H1 (cell line): ENCODE data around the gene RABGAP1. TPM values are rescaled to one million over a fixed set of nuclear protein-coding genes. Genes with fewer than 3 reads are reported as not detected.

Experiments used
- CHD2 ChIP-seq: IDR thresholded peaks from 2 replicates; pipeline ENCODE4 v1.6.1; 2012; ENCODE audit warnings: low read length, improper control_type of control experiment
- JUN ChIP-seq: IDR thresholded peaks from 2 replicates; pipeline ENCODE4 v1.6.1; 2011; ENCODE audit warnings: low read depth, mild to moderate bottlenecking, improper control_type of control experiment, low read length
- NANOG ChIP-seq: IDR thresholded peaks from 2 replicates; pipeline ENCODE4 v1.6.1; 2011; ENCODE audit warnings: low read length, low read depth, mild to moderate bottlenecking, inconsistent platforms; ENCODE audit not compliant: insufficient read depth, poor library complexity, severe bottlenecking
- RAD21 ChIP-seq, 2 experiments: IDR thresholded peaks in 1 of 2; conservative IDR thresholded peaks in 1 of 2; 2 replicates each; pipeline ENCODE4 v1.6.1; 2011; ENCODE audit warnings: low read depth in 2 of 2, low read length in 2 of 2, improper control_type of control experiment in 1 of 2, inconsistent platforms in 1 of 2, mild to moderate bottlenecking in 1 of 2, moderate library complexity in 1 of 2
- RBBP5 ChIP-seq: IDR thresholded peaks from 2 replicates; pipeline ENCODE4 v1.7.1; 2012; ENCODE audit warnings: low read depth, mild to moderate bottlenecking, inconsistent platforms, low read length, moderate library complexity, borderline replicate concordance
- polyA plus RNA-seq, 7 experiments: library from polyadenylated mRNA; depleted of rRNA in 3 of 7; stranded (reverse) in 5 of 7; unstranded in 2 of 7; fragments of >200 nt in 5 of 7; fragments of 200-250 nt in 2 of 7; gene quantifications; 1 replicate in 5 of 7; 2 replicates in 1 of 7; 4 replicates in 1 of 7; pipeline versions ENCODE4 v1.2.1 to v1.2.3, GENCODE V29; 2011 to 2013; ENCODE audit warnings: missing spikeins in 2 of 7, mixed read lengths in 2 of 7
- total RNA-seq: library from RNA; stranded (reverse); fragmentation: NEBNext Ultra II Directional; extraction: Animal tissue kit (Norgen Biotek cat#: 25700); gene quantifications from 2 replicates; pipeline ENCODE4 v1.2.1, GENCODE V29; 2021

RABGAP1 gene
- total and polyA plus RNA-seq, 2 of the 8 experiments (the other 6 are each of a cell fraction or from before 2014, with no cell fraction given), result 15.7 to 38.3 TPM

DNA sequence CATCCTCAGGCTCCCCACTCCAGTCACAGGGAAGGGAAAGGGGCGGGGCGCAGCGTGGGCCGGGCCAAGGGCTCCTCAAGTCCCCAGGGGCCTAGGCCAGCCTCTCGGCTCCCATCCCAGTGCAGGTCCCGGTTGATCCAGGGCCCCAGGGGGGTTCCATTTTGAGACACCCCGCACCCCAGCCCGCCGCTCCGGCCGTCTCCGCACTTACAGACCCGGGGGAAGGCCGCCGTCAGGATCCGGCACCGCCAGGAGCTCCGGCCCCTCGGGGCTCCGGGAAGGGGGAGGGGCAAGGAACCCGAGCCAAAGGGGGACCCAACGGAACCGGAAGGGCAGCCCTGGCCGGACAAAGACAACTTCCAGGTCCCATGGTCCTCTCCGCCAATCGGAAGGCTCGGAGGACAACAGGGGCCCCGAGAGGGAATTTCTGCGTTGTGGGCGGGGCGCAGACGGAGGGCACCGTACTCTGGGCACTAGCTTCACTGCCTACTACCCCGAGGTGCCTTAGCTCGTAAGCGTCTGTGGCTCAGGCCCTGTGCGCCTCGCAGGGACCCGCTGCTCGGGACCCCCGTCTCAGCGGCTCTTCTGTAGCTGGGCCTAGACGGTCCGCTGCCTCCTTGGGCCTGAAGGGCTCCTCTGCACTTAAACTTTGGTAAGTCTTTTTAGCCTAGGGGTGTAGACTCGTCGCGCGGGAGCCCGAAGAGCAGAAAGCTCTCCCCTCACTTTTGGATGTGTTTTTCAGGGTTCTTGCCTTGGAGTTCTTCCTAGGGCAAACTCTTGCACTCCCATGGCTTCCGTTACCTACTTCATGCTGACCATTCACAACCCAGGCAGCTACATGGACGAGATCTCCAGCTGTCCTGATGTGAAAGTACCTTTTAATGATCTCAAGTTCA lies 9.3 kb upstream of the RABGAP1 start, which contains the start of gene ZBTB26 (continued):
- TF ChIP-seq NANOG (no peak), JUN (no peak), RAD21 (IDR thresholded peaks at IDR 0.05 in 1 of 2, conservative IDR thresholded peaks at IDR 0.05 in 1 of 2; ENCODE audit: low read depth in 2 of 2, low read length in 2 of 2) (no peak), CHD2 (no peak), RBBP5 (peak; percentile 79; the same call in 1 of the 2 replicates)
